Muscle of back (tissue), 11 donors: Measurements from ENCODE around the gene GNAT2. TPM values are rescaled to one million over a fixed set of nuclear protein-coding genes. Genes with fewer than 3 reads are reported as not detected.

ENCODE experiments used
- DNase-seq, 3 donors: peaks; one replicate each; pipeline versions ENCODE4 v3.0.0 to v3.0.0-alpha.2; 2013
- polyA plus RNA-seq, 10 donors: library from polyadenylated mRNA; unstranded; fragments of 120-200 nt; gene quantifications; one replicate each; pipeline ENCODE4 v1.2.1, GENCODE V29; 2013; ENCODE audit not compliant: insufficient read length in 10 of 10

The GNAT2 gene
- polyA plus RNA-seq, 10 donors: 0.19 TPM; not detected in 9

DNA sequence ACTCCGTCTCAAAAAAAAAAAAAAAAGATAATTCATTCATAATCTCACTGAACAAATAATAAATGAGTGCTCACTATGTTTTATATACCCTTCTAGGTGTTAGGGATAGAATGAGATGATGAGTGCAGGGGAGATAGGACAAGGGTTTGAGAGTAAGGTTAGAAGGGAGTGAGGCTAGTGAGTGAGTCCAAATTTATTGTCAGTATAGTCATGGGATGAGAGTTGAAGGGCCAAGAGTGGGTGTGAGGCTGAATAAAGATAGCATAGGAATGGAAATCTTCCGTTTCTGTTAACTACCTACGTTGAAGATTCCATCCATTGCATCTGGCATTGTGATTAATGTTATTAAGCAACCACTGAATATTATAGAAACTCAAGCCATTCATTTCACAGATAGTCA, 54.2 kb downstream of the GNAT2 start:
- no peak for DNase-seq

GRCh38 chr1:109564194-109564878, 55.1 kb downstream of the GNAT2 start:
- DNase-seq: no peak

GRCh38 chr1:109559995-109560394, 59.4 kb downstream of the GNAT2 start:
- no peak for DNase-seq

DNA sequence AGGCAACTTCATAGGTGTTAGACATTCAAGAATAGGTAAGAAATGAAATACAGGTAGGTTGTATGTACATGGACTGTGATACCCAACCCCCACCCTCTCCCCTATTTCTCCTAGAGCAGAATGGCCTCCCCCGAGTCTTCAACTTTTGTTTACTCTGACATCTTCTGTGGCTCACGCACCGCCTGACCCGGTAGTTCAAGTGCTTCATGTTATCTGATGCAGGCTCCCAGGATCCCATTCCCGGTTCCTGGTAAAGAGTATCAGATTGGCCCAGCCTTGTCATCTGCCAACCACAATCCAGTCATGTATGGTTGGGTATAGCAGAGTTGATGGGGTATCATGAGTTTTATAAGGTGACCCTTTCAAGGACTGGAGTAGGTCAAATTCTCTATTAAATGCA, 61.9 kb downstream of the GNAT2 start:
- no peak for DNase-seq

DNA sequence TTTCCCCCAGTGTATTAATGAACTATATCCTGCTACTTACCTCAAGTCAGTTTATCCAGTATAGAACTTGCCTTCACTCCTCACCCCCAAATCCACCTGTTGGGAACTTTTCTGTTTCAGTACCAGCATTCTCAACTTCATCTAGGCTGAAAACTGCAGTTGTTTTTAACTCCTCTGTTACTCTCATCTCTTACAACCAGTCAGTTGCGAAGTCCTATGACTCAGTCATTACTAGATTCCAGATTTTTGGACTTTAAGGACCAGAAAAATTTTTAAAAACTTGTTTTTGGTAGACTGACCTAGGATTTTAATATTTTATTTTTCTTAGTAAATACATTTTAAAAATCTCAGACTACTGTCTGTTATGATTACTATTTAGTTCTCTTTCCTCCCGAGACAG, 62.9 kb downstream of the GNAT2 start:
- DNase-seq: no peak

Other genes starting within 250 kb of the GNAT2 start
- 10 to 100 TPM; 21.9 to 45.5 (median 25.6) TPM for gene SORT1, start 221.7 kb downstream of the GNAT2 start, polyA plus RNA-seq
- 10 to 100 TPM; 61.8 to 90.0 (median 69.1) TPM for gene PSMA5, start 193.2 kb downstream of the GNAT2 start, polyA plus RNA-seq
- gene SYPL2, start 153.1 kb downstream of the GNAT2 start, polyA plus RNA-seq: 100 to 1,000 TPM in 9 of 10 donors, 10 to 100 TPM in 1; 90.2 to 305 (median 215) TPM
- 10 to 100 TPM; 11.8 to 32.9 (median 20.8) TPM for gene ATXN7L2, start 135.7 kb downstream of the GNAT2 start, polyA plus RNA-seq
- 10 to 100 TPM in 4 of 10 donors, 1 to 10 TPM in 6; 6.2 to 12.4 (median 9.2) TPM for gene CYB561D1, start 125.5 kb downstream of the GNAT2 start, polyA plus RNA-seq
- gene AMIGO1, start 109.9 kb downstream of the GNAT2 start, polyA plus RNA-seq: 10 to 100 TPM in 6 of 10 donors, 1 to 10 TPM in 4; 8.8 to 16.9 (median 10.7) TPM
- 1 to 10 TPM in 9 of 10 donors, under 1 TPM in 1; 0.95 to 2.4 (median 1.6) TPM for gene GPR61, start 79.7 kb downstream of the GNAT2 start, polyA plus RNA-seq
- 1 to 10 TPM; 6.7 to 9.7 (median 8.2) TPM for gene GNAI3, start 71.0 kb downstream of the GNAT2 start, polyA plus RNA-seq
- 10 to 100 TPM; 26.0 to 41.4 (median 34.1) TPM for gene AMPD2, start 221 bp upstream of the GNAT2 start, polyA plus RNA-seq
- gene GSTM4, start 36.5 kb upstream of the GNAT2 start, polyA plus RNA-seq: 10 to 100 TPM; 12.9 to 25.9 (median 20.7) TPM
- 100 to 1,000 TPM; 118 to 193 (median 154) TPM for gene GSTM2, start 48.4 kb upstream of the GNAT2 start, polyA plus RNA-seq
- 10 to 100 TPM in 4 of 10 donors, 1 to 10 TPM in 2, under 1 TPM in 3, not detected in 1; 0.28 to 59.1 (median 1.2) TPM for gene GSTM1, start 68.2 kb upstream of the GNAT2 start, polyA plus RNA-seq
- gene GSTM5, start 92.6 kb upstream of the GNAT2 start, polyA plus RNA-seq: 10 to 100 TPM in 7 of 10 donors, 1 to 10 TPM in 3; 7.3 to 42.1 (median 13.7) TPM
- gene GSTM3, start 121.4 kb upstream of the GNAT2 start, polyA plus RNA-seq: 10 to 100 TPM; 33.5 to 57.6 (median 43.2) TPM
- gene EPS8L3, start 144.3 kb upstream of the GNAT2 start, polyA plus RNA-seq: under 1 TPM in 1 of 10 donors, not detected in 9; 0.19 TPM